H9 (cell line): ENCODE measurements around the gene ZMIZ1. TPM values are rescaled to one million over a fixed set of nuclear protein-coding genes. Genes with fewer than 3 reads are reported as not detected.

Source experiments
- DNase-seq: peaks from one replicate; pipeline ENCODE4 v3.0.0-alpha.2; 2017
- H2AFZ ChIP-seq: one replicate; pipeline ENCODE4 v1.6.1; 2013; ENCODE audit warnings: mild to moderate bottlenecking, low read length, control low read depth, moderate library complexity
- H2AK5ac ChIP-seq: 2 replicates; pipeline ENCODE4 v1.6.1; 2013; ENCODE audit warnings: low read length, control low read depth, mixed read lengths; ENCODE audit not compliant: insufficient read length
- H2BK120ac ChIP-seq: one replicate; pipeline ENCODE4 v1.6.1; 2013; ENCODE audit warnings: low read depth, mild to moderate bottlenecking, low read length, control low read depth, inconsistent platforms; ENCODE audit not compliant: poor library complexity, severe bottlenecking
- H2BK12ac ChIP-seq: 2 replicates; pipeline ENCODE4 v1.6.1; 2013; ENCODE audit warnings: low read length, control low read depth, mixed read lengths, low read depth; ENCODE audit not compliant: insufficient read length
- H2BK15ac ChIP-seq: 2 replicates; pipeline ENCODE4 v1.6.1; 2013; ENCODE audit warnings: low read depth, low read length, control low read depth
- H2BK20ac ChIP-seq: one replicate; pipeline ENCODE4 v1.6.1; 2013; ENCODE audit warnings: low read depth, mild to moderate bottlenecking, low read length, control low read depth, inconsistent platforms; ENCODE audit not compliant: poor library complexity, severe bottlenecking
- H2BK5ac ChIP-seq: 2 replicates; pipeline ENCODE4 v1.6.1; 2013; ENCODE audit warnings: low read length, control low read depth, mixed read lengths; ENCODE audit not compliant: insufficient read length
- H3K14ac ChIP-seq: 2 replicates; pipeline ENCODE4 v1.6.1; 2013; ENCODE audit warnings: low read length, control low read depth; ENCODE audit not compliant: insufficient read depth
- H3K18ac ChIP-seq: 2 replicates; pipeline ENCODE4 v1.6.1; 2013; ENCODE audit warnings: low read depth, mild to moderate bottlenecking, mixed read lengths, low read length, control low read depth; ENCODE audit not compliant: insufficient read length
- H3K23ac ChIP-seq: 2 replicates; pipeline ENCODE4 v1.6.1; 2013; ENCODE audit warnings: low read length, control low read depth, mixed read lengths, low read depth; ENCODE audit not compliant: insufficient read length
- H3K23me2 ChIP-seq: 2 replicates; pipeline ENCODE4 v1.6.1; 2013; ENCODE audit warnings: low read depth, mild to moderate bottlenecking, mixed read lengths, low read length, control low read depth; ENCODE audit not compliant: insufficient read length, poor library complexity, severe bottlenecking
- H3K27ac ChIP-seq: 2 replicates; pipeline ENCODE4 v1.5.1; 2013; ENCODE audit warnings: low read length, control low read depth, mixed read lengths, low read depth; ENCODE audit not compliant: insufficient read length
- H3K27me3 ChIP-seq: 2 replicates; pipeline ENCODE4 v1.6.1; 2013; ENCODE audit warnings: low read length, control low read depth, inconsistent platforms; ENCODE audit not compliant: insufficient read depth
- H3K4ac ChIP-seq: 2 replicates; pipeline ENCODE4 v1.6.1; 2013; ENCODE audit warnings: low read depth, mild to moderate bottlenecking, control low read depth, inconsistent platforms, low read length, moderate library complexity
- H3K4me1 ChIP-seq: 2 replicates; pipeline ENCODE4 v1.6.1; 2013; ENCODE audit warnings: low read length, control low read depth, inconsistent platforms; ENCODE audit not compliant: insufficient read depth
- H3K4me2 ChIP-seq: 2 replicates; pipeline ENCODE4 v1.6.1; 2013; ENCODE audit warnings: low read length, control low read depth, mixed read lengths; ENCODE audit not compliant: insufficient read length, insufficient read depth
- H3K56ac ChIP-seq: 2 replicates; pipeline ENCODE4 v1.6.1; 2013; ENCODE audit warnings: low read depth, mild to moderate bottlenecking, mixed read lengths, low read length, control low read depth; ENCODE audit not compliant: insufficient read length
- H3K79me1 ChIP-seq: 2 replicates; pipeline ENCODE4 v1.6.1; 2013; ENCODE audit warnings: low read depth, mild to moderate bottlenecking, moderate library complexity, low read length, control low read depth, inconsistent platforms; ENCODE audit not compliant: insufficient read depth, poor library complexity, severe bottlenecking
- H3K79me2 ChIP-seq: 2 replicates; pipeline ENCODE4 v1.6.1; 2013; ENCODE audit warnings: low read length, control low read depth, inconsistent platforms; ENCODE audit not compliant: insufficient read depth
- H3K9ac ChIP-seq: 2 replicates; pipeline ENCODE4 v1.6.1; 2013; ENCODE audit warnings: low read length, control low read depth, mixed read lengths; ENCODE audit not compliant: insufficient read length; ENCODE audit errors: extremely low read depth
- H3K9me3 ChIP-seq: one replicate; pipeline ENCODE4 v1.6.1; 2013; ENCODE audit warnings: low read depth, low read length, inconsistent platforms; ENCODE audit not compliant: control insufficient read depth
- H3T11ph ChIP-seq: one replicate; pipeline ENCODE4 v1.6.1; 2013; ENCODE audit warnings: mild to moderate bottlenecking, low read length, control low read depth, inconsistent platforms
- H4K20me1 ChIP-seq: one replicate; pipeline ENCODE4 v1.6.1; 2013; ENCODE audit not compliant: control insufficient read depth, insufficient read length, insufficient read depth
- H4K5ac ChIP-seq: 2 replicates; pipeline ENCODE4 v1.6.1; 2013; ENCODE audit warnings: low read depth, mild to moderate bottlenecking, mixed read lengths, low read length, control low read depth; ENCODE audit not compliant: insufficient read length
- H4K8ac ChIP-seq: replicated peaks from 2 replicates; pipeline ENCODE4 v1.6.1; 2013; ENCODE audit warnings: low read length, control low read depth, mixed read lengths, low read depth; ENCODE audit not compliant: insufficient read length
- H4K91ac ChIP-seq: 2 replicates; pipeline ENCODE4 v1.6.1; 2013; ENCODE audit warnings: low read depth, mild to moderate bottlenecking, moderate library complexity, mixed read lengths, low read length, control low read depth; ENCODE audit not compliant: insufficient read length
- H3K27ac Mint-ChIP-seq, 3 experiments: 2 replicates in 2 of 3; 3 replicates in 1 of 3; pipeline ENCODE4 v1.8.0; 2020 to 2021; ENCODE audit warnings: mixed read lengths in 3 of 3, mild to moderate bottlenecking in 1 of 3, moderate library complexity in 1 of 3
- H3K27me3 Mint-ChIP-seq: 2 replicates; pipeline ENCODE4 v1.8.0; 2021; ENCODE audit warnings: low read depth, mild to moderate bottlenecking, moderate library complexity, mixed read lengths
- H3K36me3 Mint-ChIP-seq, 3 experiments: 2 replicates in 2 of 3; 3 replicates in 1 of 3; pipeline ENCODE4 v1.8.0; 2020 to 2021; ENCODE audit warnings: low read depth in 3 of 3, mixed read lengths in 3 of 3; ENCODE audit not compliant: insufficient read depth in 1 of 3
- H3K4me1 Mint-ChIP-seq, 2 experiments: 2 replicates each; pipeline ENCODE4 v1.8.0; 2020; ENCODE audit warnings: mixed read lengths in 2 of 2
- H3K4me3 Mint-ChIP-seq, 2 experiments: 2 replicates in 1 of 2; 3 replicates in 1 of 2; pipeline ENCODE4 v1.8.0; 2020 to 2021; ENCODE audit warnings: mild to moderate bottlenecking in 2 of 2, mixed read lengths in 2 of 2, moderate library complexity in 1 of 2
- H3K9me3 Mint-ChIP-seq, 2 experiments: 2 replicates in 1 of 2; 3 replicates in 1 of 2; pipeline ENCODE4 v1.8.0; 2020; ENCODE audit warnings: mild to moderate bottlenecking in 2 of 2, mixed read lengths in 2 of 2, moderate library complexity in 1 of 2
- CTCF ChIP-seq: fragments of 200-600 bp; sonication (generic); conservative IDR thresholded peaks from 3 replicates; pipeline ENCODE4 v1.8.0; 2021; ENCODE audit warnings: antibody characterized with exemption, mild to moderate bottlenecking
- WGBS: extraction: QIAGEN DNeasy Blood & Tissue Kit; methylation state at CpG from one replicate; pipeline ENCODE4 v1.1.7; 2013; ENCODE audit warnings: missing lambda C conversion rate, low lambda C conversion rate, mixed read lengths; ENCODE audit not compliant: insufficient read length; ENCODE audit errors: extremely low coverage; 5-methylcytosine and 5-hydroxymethylcytosine counted together
- total RNA-seq: library from RNA; stranded (reverse); gene quantifications from 2 replicates; pipeline ENCODE4 v1.2.1, GENCODE V29; 2021

ZMIZ1 gene
- total RNA-seq, 1 experiment from 2014 or later, result 36.9 TPM

DNA sequence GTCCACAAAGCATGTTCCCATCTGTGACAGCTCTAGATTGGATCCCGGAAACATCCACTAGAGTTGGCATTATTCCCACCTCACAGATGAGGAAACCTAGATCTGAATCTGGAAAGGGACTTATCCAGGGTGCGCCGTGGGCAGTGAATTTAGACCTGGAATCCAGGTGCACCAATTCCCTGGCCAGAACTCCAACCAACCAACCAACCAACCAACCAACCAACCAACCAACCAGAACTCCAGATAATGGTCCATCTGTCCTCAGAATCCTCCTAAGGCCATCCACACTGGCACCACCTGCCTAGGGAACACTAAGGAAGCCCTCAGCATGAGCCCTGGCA is 42.0 kb upstream of the ZMIZ1 start:
- Mint-ChIP-seq H3K9me3 (no peaks in the 10 kb centered on the region; a peak in 1 of 5 replicates), H3K36me3 (no peaks in the 10 kb centered on the region), H3K4me1 (peaks cover 7 to 16% of the 10 kb centered on the region in 2 experiments), H3K4me3 (no peak overlapping the region), H3K27ac (no peak overlapping the region), H3K27me3 (peaks cover 6% of the 10 kb centered on the region; the same call in 1 of the 2 replicates)
- H4K20me1 ChIP-seq, result no peaks in the 10 kb centered on the region
- no peak overlapping the region for H4K8ac ChIP-seq
- no peak overlapping the region for H4K5ac ChIP-seq
- DNase-seq, result no peak
- no peak overlapping the region for H2BK15ac ChIP-seq
- no peak overlapping the region for H4K91ac ChIP-seq
- H2BK5ac ChIP-seq, result no peak overlapping the region
- no peak overlapping the region for H3K18ac ChIP-seq
- H3K23ac ChIP-seq, result no peak overlapping the region
- no peak overlapping the region for H2AFZ ChIP-seq
- no peak overlapping the region for H3T11ph ChIP-seq
- H3K27ac ChIP-seq, result no peak overlapping the region
- H3K56ac ChIP-seq, result no peak overlapping the region
- H2BK20ac ChIP-seq, result no peak overlapping the region
- H2BK120ac ChIP-seq, result no peak overlapping the region
- no peaks in the 10 kb centered on the region for H3K27me3 ChIP-seq
- H3K4me2 ChIP-seq, result no peak overlapping the region
- no peak overlapping the region for H3K9ac ChIP-seq
- no peak overlapping the region for H2BK12ac ChIP-seq
- H3K14ac ChIP-seq, result no peak overlapping the region
- no peaks in the 10 kb centered on the region for H3K79me2 ChIP-seq
- no peak overlapping the region for H3K4ac ChIP-seq
- H3K9me3 ChIP-seq, result no peaks in the 10 kb centered on the region
- no peaks in the 10 kb centered on the region for H3K79me1 ChIP-seq
- H3K23me2 ChIP-seq, result no peaks in the 10 kb centered on the region
- no peak overlapping the region for H2AK5ac ChIP-seq
- WGBS, result no CpG with 5 or more reads among the region's 3 CpGs
- H3K4me1 ChIP-seq, result no peaks in the 10 kb centered on the region
- TF ChIP-seq CTCF, result no peak
